NCI-H2196 (cell line): ENCODE measurements around the gene RPIA.
"Not testable (repeated sequence)": the region's sequence is repeated elsewhere in the genome, so short reads cannot be mapped to it uniquely, and the experiment has no call there.

Experiments used
- DNase-seq: peaks from one replicate; lab custom pipeline; 2025; ENCODE audit not compliant: unreplicated experiment; lab: John Stamatoyannopoulos, UW

Gene RPIA

GRCh38 chr2:88765889-88766481, 74.5 kb downstream of the RPIA start:
- not testable (repeated sequence) for DNase-seq

- DNase-seq, result no peak
These were observed 78.5 kb downstream of the RPIA start for GRCh38 chr2:88770016-88770415.

GRCh38 chr2:88773233-88774028, 82.0 kb downstream of the RPIA start:
- not testable (repeated sequence) for DNase-seq

GRCh38 chr2:88789213-88789612, 97.7 kb downstream of the RPIA start:
- not testable (repeated sequence) for DNase-seq

GRCh38 chr2:88795932-88796331, 104.5 kb downstream of the RPIA start:
- DNase-seq, result not testable (repeated sequence)

DNA sequence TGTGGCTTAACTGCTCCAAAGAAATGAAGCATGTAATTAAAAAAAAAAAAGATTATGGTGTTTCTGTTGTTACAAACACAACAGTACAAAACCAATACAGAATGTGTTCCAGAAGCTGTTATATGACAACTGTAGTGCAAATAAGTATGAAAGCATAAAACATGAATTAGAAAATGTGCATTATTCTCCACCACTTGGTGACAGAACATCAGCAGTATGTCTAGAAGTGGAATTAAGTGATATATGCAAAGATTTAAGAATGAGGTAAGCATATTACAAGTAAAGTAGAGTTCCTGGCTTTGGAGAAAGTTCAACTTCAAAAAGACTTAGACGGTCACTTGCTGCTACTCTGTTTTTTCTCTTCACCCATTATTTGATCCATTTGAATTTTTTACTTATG, 105.0 kb downstream of the RPIA start:
- not testable (repeated sequence) for DNase-seq

DNA sequence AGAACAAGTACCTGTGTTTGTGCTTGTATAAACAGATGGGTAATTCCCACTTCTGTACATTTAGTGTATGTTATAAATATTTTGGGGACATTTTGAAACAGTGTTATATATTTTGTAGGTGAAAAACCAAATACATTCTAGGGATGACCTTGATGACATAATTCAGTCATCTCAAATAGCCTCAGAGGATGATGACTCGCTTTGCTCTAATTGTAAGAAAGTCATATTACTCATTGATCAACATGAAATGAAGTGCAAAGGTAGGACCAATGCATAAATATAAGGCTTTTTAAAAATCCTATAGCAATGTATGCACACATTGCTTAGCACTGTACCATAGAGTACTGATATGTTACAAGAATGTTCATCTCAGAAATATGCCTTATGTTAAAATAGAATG, 105.7 kb downstream of the RPIA start:
- not testable (repeated sequence) for DNase-seq
